Subcutaneous adipose tissue (tissue), 4 donors: ENCODE data around the gene TCEANC2. TPM values are rescaled to one million over a fixed set of nuclear protein-coding genes. Genes with fewer than 3 reads are reported as not detected.

ENCODE experiments used
- CTCF ChIP-seq: fragments of 450-650 bp; IDR thresholded peaks from one replicate; pipeline ENCODE4 v1.5.1; 2016; ENCODE audit warnings: low read depth, mild to moderate bottlenecking, control low read depth, antibody characterized with exemption, moderate library complexity
- total RNA-seq, 4 donors: library from RNA; depleted of rRNA; stranded (reverse); fragments of >200 nt; gene quantifications; one replicate each; pipeline ENCODE4 v1.1.0, GENCODE V29; 2016

TCEANC2 gene
- total RNA-seq, 4 donors from 2014 or later: 3.3 to 5.6 (median 4.4) TPM

GRCh38 chr1:54017979-54018378 is 35.4 kb upstream of the TCEANC2 start, which contains the start of gene LDLRAD1:
LDLRAD1 (minus strand) TSS chr1:54018186; CDS start chr1:54018112, 74 bp downstream.
- TF ChIP-seq CTCF: no peak

- no peak for TF ChIP-seq CTCF
These were observed 34.8 kb upstream of the TCEANC2 start for GRCh38 chr1:54018635-54019034.

- TF ChIP-seq CTCF: no peak
These were observed 29.1 kb upstream of the TCEANC2 start for GRCh38 chr1:54024358-54024757.

GRCh38 chr1:54027848-54028247 is 25.6 kb upstream of the TCEANC2 start:
- no peak for TF ChIP-seq CTCF

- TF ChIP-seq CTCF: no peak
These were observed 24.8 kb upstream of the TCEANC2 start for GRCh38 chr1:54028306-54029251.

GRCh38 chr1:54037476-54037875 is 15.9 kb upstream of the TCEANC2 start:
- TF ChIP-seq CTCF: no peak

GRCh38 chr1:54041806-54042205 is 11.6 kb upstream of the TCEANC2 start:
- no peak for TF ChIP-seq CTCF
